HG03095 (cell line): ENCODE measurements around the gene OXSR1.
"Not testable (repeated sequence)": the region's sequence is repeated elsewhere in the genome, so short reads cannot be mapped to it uniquely, and the experiment has no call there.

Source experiments
- ATAC-seq: cut with Tn5 transposase; IDR thresholded peaks from one replicate; pipeline ENCODE4 v1.9.1; 2021; ENCODE audit warnings: moderate library complexity; ENCODE audit not compliant: unreplicated experiment

Gene OXSR1

DNA sequence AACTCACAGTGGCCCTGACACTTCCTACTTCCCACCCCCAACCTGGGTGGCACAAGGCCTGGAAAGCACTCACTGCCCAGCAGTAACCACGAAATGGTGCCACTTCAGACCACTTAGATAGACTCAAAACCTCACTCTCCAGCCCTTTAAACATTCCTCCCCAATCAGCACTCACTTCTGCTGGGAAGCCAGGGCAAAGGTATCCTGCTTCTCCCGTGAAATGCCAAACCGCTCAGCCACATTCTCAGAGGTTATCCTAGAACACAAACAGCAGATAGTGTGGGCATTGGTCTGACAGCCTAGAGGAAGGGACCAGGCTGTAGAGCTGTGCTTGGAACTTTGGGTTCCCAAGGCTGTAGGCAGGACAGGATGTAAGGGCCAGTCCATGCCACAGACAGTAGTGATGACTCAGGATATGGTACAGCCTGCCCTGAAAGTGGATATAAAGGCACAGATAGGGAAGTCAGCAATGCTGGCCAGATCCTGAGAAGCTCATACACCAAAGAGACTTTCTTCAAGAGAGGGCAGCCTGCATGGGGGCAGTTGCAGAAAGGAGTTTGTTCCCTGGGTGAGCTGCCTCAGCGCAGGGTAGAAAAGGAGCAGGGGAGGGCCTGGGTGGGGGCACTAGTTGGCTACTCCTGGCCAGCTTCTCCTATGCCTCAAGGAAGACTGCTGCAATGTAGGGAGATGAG, 37.6 kb upstream of the OXSR1 start:
- no peak for ATAC-seq

DNA sequence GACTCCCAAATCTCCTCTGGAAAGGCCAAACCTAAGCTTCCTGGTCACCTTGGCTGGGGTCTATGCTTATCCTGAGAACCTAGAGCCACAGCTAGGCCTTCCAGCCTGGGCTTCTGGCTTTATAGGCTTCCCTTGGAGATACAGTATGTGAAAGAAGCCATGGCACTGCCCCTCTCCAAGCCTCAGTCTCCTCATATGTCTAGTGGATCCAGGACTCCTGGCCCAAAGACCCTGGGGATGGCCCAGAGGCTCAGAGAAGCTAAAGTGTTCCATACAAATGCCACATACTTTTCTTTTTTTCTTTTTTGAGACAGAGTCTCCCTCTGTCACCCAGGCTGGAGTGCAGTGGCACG, 37.1 kb upstream of the OXSR1 start:
- ATAC-seq: no peak

DNA sequence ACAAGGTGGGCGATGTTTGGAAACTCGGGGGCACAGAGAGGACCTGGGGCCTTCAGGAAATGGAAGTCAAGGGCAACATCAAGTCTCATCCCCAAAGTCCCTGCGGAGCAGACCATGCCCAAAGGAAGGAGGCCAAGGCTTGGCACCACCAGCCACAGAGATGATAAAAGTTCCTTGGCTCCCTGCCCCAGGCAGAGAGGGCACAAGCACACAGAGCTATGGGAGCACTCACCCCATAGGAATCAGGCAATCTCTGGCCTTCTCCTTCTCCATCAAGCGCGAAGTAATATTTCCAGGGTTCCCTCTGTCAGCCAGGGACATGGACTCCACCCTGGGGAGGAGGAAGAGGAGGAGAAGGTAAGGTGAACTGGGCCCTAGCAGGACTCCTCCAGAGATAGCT, 36.3 kb upstream of the OXSR1 start:
- ATAC-seq: no peak

DNA sequence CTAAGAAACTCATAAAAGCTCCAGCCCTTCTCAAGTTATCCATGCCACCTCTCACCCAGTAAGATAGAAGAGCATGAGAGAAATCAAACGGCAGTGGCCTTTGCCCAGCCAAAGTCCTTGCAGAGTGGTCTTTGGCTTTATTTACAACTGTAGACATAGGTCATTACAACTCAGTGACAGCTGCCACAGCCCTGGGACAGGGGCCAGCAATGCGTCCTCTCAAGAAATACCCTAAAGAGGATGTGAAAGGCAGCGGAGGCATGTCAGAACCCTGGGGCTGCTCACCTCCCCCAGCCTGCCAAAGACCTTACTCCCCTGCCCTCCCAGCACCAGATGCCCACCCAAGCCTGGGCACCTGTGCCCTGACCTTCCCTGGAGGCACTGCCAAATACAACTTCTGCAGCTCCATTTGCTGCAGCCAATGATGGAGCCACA, 34.7 kb upstream of the OXSR1 start:
- no peak for ATAC-seq

DNA sequence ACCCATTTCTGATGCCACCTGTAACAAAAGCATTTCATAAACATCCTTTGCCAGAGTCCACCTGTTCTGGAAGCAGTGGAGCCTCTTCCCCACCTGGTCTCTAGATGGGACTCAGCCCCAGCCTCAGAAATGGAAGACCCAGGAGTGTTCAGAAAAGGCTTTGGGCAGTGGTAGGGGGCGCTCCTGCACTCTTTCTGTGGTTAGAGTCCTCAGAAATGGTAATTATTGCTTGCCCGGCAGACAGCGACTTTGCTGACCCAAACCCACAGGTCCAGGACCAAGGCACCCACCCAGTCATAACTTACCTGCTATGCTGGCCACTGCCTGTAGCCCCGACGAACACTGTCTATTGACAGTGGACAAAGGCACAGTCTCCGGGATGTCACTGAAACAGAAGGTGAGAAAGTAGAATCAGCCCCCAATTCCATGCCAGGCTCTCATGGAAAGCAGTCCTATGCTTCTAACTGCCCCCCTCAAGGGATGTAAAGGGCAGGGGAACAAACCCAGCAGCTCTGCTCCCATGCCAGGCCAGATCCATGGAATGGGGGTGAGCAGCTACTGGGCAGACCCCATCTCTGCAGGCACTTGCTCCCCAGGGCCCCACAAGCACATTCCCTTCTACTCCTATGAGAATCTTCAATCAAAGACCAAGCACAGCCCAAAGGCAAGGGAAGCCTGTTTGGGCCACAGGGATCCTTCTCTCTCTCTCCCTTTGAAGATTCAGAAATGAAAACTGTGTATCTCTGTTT, 33.5 kb upstream of the OXSR1 start:
- ATAC-seq: no peak

DNA sequence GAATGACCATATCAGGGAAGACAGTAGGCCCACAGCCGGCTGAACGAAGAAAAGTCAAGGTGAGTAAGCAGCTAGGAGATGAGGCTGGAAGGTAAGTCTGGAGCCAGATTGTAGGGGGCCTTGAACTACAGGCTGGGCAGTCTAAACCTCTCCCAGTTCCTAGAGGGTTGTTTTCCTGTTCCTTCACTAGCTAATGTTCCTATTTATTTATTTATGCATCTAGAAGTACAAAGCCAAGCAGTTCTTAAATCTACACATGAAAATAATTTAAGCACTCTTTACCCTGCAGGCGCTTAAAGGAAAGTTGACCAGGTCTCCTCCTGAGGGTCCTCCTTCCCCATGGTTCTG, 32.2 kb upstream of the OXSR1 start:
- no peak for ATAC-seq

DNA sequence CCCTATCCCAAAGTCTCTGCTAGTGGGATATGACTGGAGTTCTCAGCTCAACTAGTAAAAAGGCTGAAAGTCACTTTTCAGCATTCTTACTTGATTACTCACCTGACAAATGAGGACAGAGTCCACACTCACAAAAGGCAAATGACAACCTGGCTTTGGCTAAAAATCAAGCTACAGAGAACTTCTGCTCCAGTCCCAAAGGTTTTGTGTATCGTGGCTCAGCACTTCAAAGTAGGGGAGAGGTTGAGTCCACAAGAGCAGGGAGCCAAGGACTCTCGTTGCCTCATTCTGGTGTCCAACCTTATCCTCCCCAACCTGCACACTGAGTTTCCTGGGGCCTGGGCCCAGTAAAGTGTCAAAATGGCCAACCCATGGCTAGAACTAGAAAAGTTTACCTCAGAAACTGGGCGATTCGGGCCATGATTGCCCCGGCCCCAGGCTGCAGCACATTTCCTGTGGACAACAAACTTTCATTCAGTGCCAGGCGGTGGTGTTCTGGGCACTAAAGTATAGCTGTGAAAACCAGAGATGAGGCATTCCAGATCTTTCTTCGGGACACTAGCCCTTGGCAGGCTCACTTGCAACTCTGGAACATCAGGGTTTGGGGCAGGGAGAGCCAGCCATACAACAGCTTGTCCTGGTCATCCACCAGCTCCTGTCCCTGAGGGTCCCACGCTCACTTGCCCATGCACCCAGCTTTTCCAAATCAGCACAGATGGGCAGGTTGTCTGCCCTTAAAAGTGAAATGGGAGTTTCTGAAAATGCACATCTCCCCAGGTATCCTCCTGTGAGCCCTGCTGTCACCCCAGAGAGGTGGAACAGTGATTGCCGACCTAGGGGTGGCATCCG, 31.6 kb upstream of the OXSR1 start:
- ATAC-seq: no peak

DNA sequence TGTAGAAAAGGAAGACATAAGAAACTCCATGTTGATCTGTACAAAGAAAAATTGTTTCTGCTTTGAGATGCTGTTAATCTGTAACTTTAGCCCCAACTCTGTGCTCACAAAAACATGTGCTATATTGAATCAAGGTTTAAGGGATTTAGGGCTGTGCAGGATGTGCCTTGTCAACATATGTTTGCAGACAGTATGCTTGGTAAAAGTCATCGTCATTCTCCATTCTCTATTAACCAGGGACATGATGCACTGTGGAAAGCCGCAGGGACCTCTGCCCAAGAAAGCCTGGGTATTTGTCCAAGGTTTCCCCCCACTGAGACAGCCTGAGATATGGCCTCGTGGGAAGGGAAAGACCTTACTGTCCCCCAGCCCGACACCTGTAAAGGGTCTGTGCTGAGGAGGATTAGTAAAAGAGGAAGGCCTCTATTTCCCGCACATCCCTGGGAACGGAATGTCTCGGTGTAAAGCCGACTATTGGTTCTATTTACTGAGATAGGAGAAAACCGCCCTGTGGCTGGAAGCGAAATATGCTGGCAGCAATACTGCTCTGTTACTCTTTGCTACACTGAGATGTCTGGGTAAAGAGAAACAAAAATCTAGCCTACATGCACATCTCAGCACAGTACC, 30.7 kb upstream of the OXSR1 start:
- not testable (repeated sequence) for ATAC-seq

DNA sequence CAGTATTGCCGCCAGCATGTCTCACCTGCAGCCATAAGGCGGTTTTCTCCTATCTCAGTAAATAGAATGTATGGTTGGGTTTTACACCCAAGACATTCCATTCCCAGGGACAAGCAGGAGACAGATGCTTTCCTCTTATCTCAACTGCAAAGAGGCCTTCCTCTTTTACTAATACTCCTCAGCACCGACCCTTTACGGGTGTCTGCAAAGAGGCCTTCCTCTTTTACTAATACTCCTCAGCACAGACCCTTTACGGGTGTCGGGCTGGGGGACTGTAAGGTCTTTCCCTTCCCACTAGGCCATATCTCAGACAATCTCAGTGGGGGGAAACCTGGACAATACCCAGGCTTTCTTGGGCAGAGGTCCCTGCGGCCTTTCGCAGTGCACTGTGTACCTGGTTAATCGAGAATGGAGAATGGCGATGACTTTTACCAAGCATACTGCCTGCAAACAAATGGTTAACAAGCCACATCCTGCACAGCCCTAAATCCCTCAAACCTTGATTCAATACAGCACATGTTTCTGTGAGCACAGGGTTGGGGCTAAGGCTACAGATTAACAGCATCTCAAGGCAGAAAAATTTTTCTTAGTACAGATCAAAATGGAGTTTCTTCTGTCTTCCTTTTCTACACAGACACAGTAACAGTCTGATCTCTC, 29.6 kb upstream of the OXSR1 start:
- not testable (repeated sequence) for ATAC-seq

DNA sequence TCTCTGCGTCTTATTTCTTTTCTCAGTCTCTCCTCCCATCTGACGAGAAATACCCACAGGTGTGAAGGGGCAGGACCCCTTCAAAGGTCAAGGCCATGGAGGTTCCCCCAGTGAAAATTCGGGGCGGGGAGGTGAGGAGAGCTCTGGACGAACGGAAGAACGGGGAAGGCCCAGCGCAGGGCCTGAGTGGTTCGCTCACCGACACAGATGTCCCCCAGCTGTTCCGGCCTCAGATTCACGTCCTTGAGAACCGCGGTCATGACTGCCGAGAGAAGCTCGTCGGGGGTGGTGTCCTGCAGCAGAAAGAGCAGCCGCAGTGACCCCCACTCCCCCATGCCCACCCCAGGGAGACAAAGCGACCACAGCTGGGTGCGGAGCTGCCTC, 29.0 kb upstream of the OXSR1 start:
- no peak for ATAC-seq

DNA sequence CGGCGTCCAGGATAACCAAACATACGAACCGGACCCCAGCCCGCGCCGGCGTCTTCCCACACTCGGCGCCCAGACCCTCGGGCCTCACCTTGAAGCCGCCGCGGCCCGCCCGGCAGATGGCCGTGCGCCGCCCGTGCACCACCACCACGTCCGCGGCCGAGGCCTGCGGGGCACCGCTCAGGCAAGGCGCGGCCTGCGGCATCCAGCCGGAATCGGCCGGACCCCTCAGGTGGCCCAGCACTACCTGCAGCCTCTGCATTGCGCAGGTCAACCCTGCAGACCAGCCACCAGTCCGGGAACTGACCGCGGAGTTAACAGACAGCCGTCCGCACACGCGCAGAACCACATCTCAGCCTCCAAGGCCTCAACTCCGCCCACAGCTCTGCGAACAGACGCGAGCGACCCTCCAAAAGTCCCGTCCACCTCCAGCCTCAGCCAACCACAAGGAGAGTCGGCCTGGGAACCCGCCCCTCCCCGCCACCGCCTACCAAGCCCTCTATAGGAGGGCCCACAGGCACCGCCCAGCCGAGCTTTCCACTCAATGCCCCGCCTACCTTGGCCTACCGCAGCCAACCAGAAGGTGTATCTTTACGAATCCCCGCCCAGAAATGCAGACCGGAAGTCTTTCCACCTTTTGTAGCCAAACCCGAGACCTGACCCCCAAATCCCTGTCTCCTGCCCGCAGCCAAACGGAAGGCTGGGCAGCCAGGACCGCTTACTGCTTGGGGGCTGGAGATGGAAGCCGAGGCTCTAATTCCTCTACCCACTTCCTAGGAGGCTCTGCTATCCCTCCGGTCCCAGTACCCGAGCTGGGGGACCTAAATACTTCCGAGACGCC, 28.3 kb upstream of the OXSR1 start, which contains the start of gene ACAA1:
TSS of gene ACAA1 (minus strand) at position 351 of the 838 bp plus-strand sequence. CDS start at position 259, 92 bp downstream.
- peak; percentile 89 for ATAC-seq

DNA sequence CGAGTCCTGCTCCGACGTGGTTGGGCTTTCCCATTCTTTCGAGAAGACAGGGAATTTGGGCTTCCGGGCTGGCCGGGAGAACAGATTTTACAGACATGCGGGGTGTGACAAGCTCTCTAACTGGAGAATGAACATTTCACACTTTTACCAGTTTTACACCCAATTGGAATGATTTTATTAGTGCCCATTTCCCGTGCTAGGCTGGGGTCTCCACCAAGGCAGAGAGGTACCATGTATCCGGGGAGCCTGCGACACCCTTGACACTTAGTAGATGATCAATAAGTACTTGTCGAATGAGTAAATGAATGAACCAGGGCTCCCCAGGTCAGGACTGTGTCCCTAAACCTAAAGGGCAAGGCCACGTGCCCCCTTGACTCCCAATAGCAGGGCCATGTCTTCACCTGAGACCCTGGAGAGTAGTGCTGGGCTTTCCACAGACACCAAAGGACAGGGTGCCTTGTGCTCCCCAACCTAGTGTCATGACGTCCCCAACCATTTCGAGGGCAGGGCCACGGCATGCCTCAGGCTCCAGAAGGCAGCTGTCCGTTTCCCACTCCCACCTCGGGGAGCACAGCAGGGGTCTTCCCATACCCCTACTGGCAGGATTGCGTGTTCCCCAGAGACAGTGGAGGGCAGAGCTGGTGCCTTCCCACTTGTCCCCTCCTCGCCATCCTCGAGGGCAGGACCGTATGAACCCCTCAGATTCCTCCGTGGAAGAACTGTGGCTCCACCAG, 27.6 kb upstream of the OXSR1 start:
- no peak for ATAC-seq

DNA sequence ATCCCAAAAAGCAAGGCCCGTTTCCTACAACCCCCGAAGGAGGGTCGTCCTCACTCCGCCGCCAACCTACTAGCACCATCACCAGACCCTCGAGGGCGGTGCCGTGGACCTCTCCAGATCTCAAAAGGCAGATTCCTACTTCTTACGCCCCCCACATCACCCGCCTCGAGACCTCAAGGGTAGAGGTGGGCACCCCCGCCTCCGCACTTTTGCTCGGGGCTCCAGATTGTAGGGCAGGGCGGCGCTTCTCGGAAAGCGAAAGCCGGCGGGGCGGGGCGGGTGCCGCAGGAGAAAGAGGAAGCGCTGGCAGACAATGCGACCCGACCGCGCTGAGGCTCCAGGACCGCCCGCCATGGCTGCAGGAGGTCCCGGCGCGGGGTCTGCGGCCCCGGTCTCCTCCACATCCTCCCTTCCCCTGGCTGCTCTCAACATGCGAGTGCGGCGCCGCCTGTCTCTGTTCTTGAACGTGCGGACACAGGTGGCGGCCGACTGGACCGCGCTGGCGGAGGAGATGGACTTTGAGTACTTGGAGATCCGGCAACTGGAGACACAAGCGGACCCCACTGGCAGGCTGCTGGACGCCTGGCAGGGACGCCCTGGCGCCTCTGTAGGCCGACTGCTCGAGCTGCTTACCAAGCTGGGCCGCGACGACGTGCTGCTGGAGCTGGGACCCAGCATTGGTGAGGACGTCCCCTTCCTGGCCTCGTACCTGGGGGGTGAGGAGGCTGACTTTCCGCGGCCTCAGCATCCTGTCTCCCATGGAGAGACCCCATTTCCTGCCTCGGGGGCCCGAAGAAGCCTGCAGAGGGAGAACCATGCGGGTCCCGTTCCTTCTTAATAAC, 26.8 kb upstream of the OXSR1 start, which contains the start of gene MYD88:
TSS of gene MYD88 (plus strand) at position 313 of the 842 bp plus-strand sequence. CDS start at position 353, 40 bp downstream.
- ATAC-seq: peak; percentile 40

DNA sequence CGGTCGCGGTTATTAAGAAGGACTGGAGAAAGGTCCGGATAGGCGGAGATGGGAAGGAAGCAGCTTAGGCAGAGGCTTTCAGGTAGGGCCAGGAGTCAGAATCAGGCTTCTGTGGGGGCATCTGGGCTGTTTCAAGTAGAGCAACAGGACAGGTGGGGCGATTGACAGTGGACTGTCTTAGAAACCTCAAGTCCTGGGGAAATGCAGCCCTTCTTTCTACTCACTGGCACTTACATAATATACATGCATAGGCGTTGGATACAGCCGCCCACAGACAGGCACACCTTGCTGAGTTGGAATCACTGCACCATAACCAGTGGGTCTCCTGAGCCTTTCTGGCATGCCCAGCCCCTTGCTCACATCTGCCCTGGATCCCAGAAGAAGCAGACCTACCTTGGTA, 26.1 kb upstream of the OXSR1 start:
- no peak for ATAC-seq

DNA sequence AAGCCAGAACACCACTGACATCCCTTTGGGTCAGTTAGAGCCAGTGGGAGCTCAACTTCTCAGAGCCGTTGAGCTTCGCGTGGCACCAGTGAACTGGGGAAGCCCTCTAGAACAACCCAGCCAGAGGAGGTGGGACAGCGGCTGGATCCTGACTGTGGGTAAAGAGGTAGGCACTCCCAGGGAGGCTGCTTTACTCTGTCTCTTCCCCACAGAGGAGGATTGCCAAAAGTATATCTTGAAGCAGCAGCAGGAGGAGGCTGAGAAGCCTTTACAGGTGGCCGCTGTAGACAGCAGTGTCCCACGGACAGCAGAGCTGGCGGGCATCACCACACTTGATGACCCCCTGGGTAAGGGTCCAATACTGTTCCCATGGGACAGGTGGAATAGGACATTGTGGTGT, 25.7 kb upstream of the OXSR1 start:
- ATAC-seq: no peak

DNA sequence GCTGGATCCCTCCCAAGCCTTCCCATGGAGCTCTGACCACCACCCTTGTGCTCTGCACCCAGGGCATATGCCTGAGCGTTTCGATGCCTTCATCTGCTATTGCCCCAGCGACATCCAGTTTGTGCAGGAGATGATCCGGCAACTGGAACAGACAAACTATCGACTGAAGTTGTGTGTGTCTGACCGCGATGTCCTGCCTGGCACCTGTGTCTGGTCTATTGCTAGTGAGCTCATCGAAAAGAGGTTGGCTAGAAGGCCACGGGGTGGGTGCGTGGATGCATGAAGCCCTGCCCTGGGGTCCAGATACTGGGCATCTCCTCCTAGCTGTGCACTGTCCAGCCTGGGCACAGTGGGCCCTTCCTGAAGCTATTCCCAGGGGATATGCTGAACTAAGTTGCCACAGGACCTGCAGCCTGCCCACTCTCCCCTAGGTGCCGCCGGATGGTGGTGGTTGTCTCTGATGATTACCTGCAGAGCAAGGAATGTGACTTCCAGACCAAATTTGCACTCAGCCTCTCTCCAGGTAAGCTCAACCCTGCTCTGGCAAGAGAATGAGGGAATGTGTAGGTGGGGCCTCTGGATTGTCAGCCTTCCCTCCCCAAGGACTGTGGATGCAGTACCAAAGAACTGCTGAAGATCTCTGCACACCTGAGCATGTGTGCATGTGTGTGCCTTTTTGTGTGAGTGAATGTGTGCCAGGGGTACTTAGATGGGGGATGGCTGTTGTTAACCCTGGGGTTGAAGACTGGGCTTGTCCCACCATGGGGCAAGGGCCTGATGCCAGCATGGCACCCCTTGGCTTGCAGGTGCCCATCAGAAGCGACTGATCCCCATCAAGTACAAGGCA, 24.8 kb upstream of the OXSR1 start:
- no peak for ATAC-seq
